ENCODE measurements around the gene GAGE10. TPM values are rescaled to one million over a fixed set of nuclear protein-coding genes. Genes with fewer than 3 reads are reported as not detected.
"Not testable (repeated sequence)": the region's sequence is repeated elsewhere in the genome, so short reads cannot be mapped to it uniquely, and the experiment has no call there.

Gene GAGE10
- total RNA-seq, 4 donors from 2014 or later, result not detected

GRCh38 chrX:49308604-49309269, 5.3 kb downstream of the GAGE10 start:
- intact Hi-C loops (cut with DNase I), result no loop called here
- Histone ChIP-seq H3K4me3 (replicated peaks in 1 of 3) (peak overlapping the region in 1 of 3 donors; percentile 7), H3K27ac (peak overlapping the region; percentile 20 to 85 (median 52))

GRCh38 chrX:49309401-49309981, 6.0 kb downstream of the GAGE10 start:
- Histone ChIP-seq H3K9me3 (no peaks in the 10 kb centered on the region), H3K4me1 (no peaks in the 10 kb centered on the region), H3K36me3 (no peaks in the 10 kb centered on the region), H3K27me3 (no peaks in the 10 kb centered on the region), H3K27ac (peak overlapping the region; percentile 52 to 85 (median 54)), H3K4me3 (replicated peaks in 1 of 3) (peak overlapping the region in 2 of 3 donors; percentile 7 to 32)
- TF ChIP-seq POLR2A (IDR thresholded peaks at IDR 0.05) (no peak), CTCF (IDR thresholded peaks at IDR 0.05) (no peak)
- 5 to 8% methylated on average over 8 of the region's 8 CpGs for WGBS, 2 donors
- peak; percentile 20 to 33 for DNase-seq
- intact Hi-C loops (cut with DNase I), result no loop called here

More at GRCh38 chrX:49308604-49309269, 5.3 kb downstream of the GAGE10 start:
- no peak for TF ChIP-seq CTCF (IDR thresholded peaks at IDR 0.05)
- no peak for TF ChIP-seq POLR2A (IDR thresholded peaks at IDR 0.05)
- DNase-seq, result peak in 1 of 2 donors; percentile 14
- Histone ChIP-seq H3K36me3 (no peaks in the 10 kb centered on the region), H3K27me3 (no peaks in the 10 kb centered on the region), H3K9me3 (no peaks in the 10 kb centered on the region), H3K4me1 (no peaks in the 10 kb centered on the region)
- WGBS, 2 donors, result 51 to 70% methylated on average over 15 of the region's 15 CpGs

GRCh38 chrX:49310371-49310770, 6.9 kb downstream of the GAGE10 start:
- H3K27ac ChIP-seq, result peak overlapping the region; percentile 52 to 85 (median 54)
- H3K4me3 ChIP-seq (replicated peaks in 1 of 3), result no peak overlapping the region
- H3K36me3 ChIP-seq, result no peaks in the 10 kb centered on the region
- no peaks in the 10 kb centered on the region for H3K27me3 ChIP-seq
- no peak for TF ChIP-seq CTCF (IDR thresholded peaks at IDR 0.05)
- TF ChIP-seq POLR2A (IDR thresholded peaks at IDR 0.05), result no peak
- intact Hi-C loops (cut with DNase I), result no loop called here
- WGBS, 2 donors, result 47 to 64% methylated on average over 18 of the region's 18 CpGs
- DNase-seq, result no peak
- H3K4me1 ChIP-seq, result no peaks in the 10 kb centered on the region
- no peaks in the 10 kb centered on the region for H3K9me3 ChIP-seq

GRCh38 chrX:49312176-49312575, 8.7 kb downstream of the GAGE10 start:
- WGBS, 2 donors, result 83 to 86% methylated on average over 2 of the region's 2 CpGs
- H3K36me3 ChIP-seq, result no peaks in the 10 kb centered on the region
- intact Hi-C loops (cut with DNase I), result no loop called here
- no peaks in the 10 kb centered on the region for H3K4me1 ChIP-seq
- H3K9me3 ChIP-seq, result no peaks in the 10 kb centered on the region
- no peak for DNase-seq
- H3K27me3 ChIP-seq, result no peaks in the 10 kb centered on the region
- no peak overlapping the region for H3K27ac ChIP-seq
- H3K4me3 ChIP-seq (replicated peaks in 1 of 3), result no peak overlapping the region
- TF ChIP-seq CTCF (IDR thresholded peaks at IDR 0.05) (no peak), POLR2A (IDR thresholded peaks at IDR 0.05) (no peak)

- TF ChIP-seq POLR2A (IDR thresholded peaks at IDR 0.05) (no peak), CTCF (IDR thresholded peaks at IDR 0.05) (no peak)
Measured at GRCh38 chrX:49316085-49316484, 12.6 kb downstream of the GAGE10 start.

GRCh38 chrX:49321737-49322136, 18.3 kb downstream of the GAGE10 start, which contains the start of gene GAGE12J:
Gene GAGE12J (plus strand): TSS chrX:49322037. CDS start chrX:49323194, 1,157 bp downstream.
- 100% methylated on average over 1 of the region's 16 CpGs; no CpG with 5 or more reads in 1 of the 2 donors for WGBS, 2 donors
- H3K9me3 ChIP-seq; H3K4me1 ChIP-seq; H3K36me3 ChIP-seq; H3K4me3 ChIP-seq (replicated peaks in 1 of 3); H3K27ac ChIP-seq; DNase-seq; intact Hi-C loops (cut with DNase I); H3K27me3 ChIP-seq: not testable (repeated sequence)

More at GRCh38 chrX:49316085-49316484, 12.6 kb downstream of the GAGE10 start:
- Histone ChIP-seq H3K9me3 (no peaks in the 10 kb centered on the region), H3K27ac (no peak overlapping the region), H3K27me3 (no peaks in the 10 kb centered on the region), H3K4me3 (replicated peaks in 1 of 3) (no peak overlapping the region), H3K36me3 (no peaks in the 10 kb centered on the region), H3K4me1 (no peaks in the 10 kb centered on the region)
- intact Hi-C loops (cut with DNase I), result no loop called here
- 57 to 68% methylated on average over 4 of the region's 4 CpGs for WGBS, 2 donors
- DNase-seq, result no peak

- DNase-seq; intact Hi-C loops (cut with DNase I); H3K27ac ChIP-seq; H3K9me3 ChIP-seq; H3K36me3 ChIP-seq; H3K4me1 ChIP-seq; H3K4me3 ChIP-seq (replicated peaks in 1 of 3); H3K27me3 ChIP-seq: not testable (repeated sequence)
- no CpG with 5 or more reads among the region's 27 CpGs for WGBS, 2 donors
Measured at GRCh38 chrX:49322266-49322665, 18.8 kb downstream of the GAGE10 start.
